Measurements from ENCODE around the gene DENND6B.

DENND6B gene

GRCh38 chr22:50269970-50270665 lies 56.7 kb downstream of the DENND6B start, which contains the start of gene MAPK11:
Gene MAPK11 (minus strand): TSS chr22:50270380. CDS start chr22:50270292, 88 bp downstream.
- H3K36me3 ChIP-seq (ENCODE audit: insufficient read depth, low read length) = no peaks in the 10 kb centered on the region
- H3F3A ChIP-seq (ENCODE audit: insufficient read depth, low read length) = no peaks in the 10 kb centered on the region
- H3K9ac ChIP-seq (ENCODE audit: low read length) = peak within 1 kb of the TSS; percentile 61
- peak within 1 kb of the TSS; percentile 84 for H3K4me2 ChIP-seq (ENCODE audit: low read length)
- peaks cover 34% of the 10 kb centered on the region for H3K4me1 ChIP-seq (ENCODE audit: insufficient read depth, low read length, severe bottlenecking)
- H3K27ac ChIP-seq (ENCODE audit: low read depth, low read length, poor library complexity, severe bottlenecking) = peak within 1 kb of the TSS; percentile 57
- no peak for TF ChIP-seq CTCF (IDR thresholded peaks at IDR 0.05; ENCODE audit: low read length)
- no peak for TF ChIP-seq EZH2 (IDR thresholded peaks at IDR 0.05; ENCODE audit: borderline replicate concordance, low read length)
- no peaks in the 10 kb centered on the region for H3K79me2 ChIP-seq (ENCODE audit: insufficient read depth, low read length)
- H3K9me2 ChIP-seq (ENCODE audit: low read depth, low read length) = no peaks in the 10 kb centered on the region
- H2AFZ ChIP-seq (ENCODE audit: low read length) = no peak within 1 kb of the TSS
- peak within 1 kb of the TSS; percentile 63 for H3K4me3 ChIP-seq (ENCODE audit: low read depth, low read length, poor library complexity, severe bottlenecking)
- H4K20me1 ChIP-seq (ENCODE audit: insufficient read depth, low read length) = no peaks in the 10 kb centered on the region
- no peaks in the 10 kb centered on the region; the same call in 1 of the 2 replicates for H3K27me3 ChIP-seq (ENCODE audit: insufficient read depth, low read length)
- H3K9me3 ChIP-seq (ENCODE audit: low read length) = no peaks in the 10 kb centered on the region

GRCh38 chr22:50269573-50269969 lies 57.2 kb downstream of the DENND6B start:
- TF ChIP-seq CTCF (IDR thresholded peaks at IDR 0.05; ENCODE audit: low read length) (no peak), EZH2 (IDR thresholded peaks at IDR 0.05; ENCODE audit: borderline replicate concordance, low read length) (no peak)
- no peaks in the 10 kb centered on the region for H4K20me1 ChIP-seq (ENCODE audit: insufficient read depth, low read length)
- no peaks in the 10 kb centered on the region for H3K79me2 ChIP-seq (ENCODE audit: insufficient read depth, low read length)
- H3K36me3 ChIP-seq (ENCODE audit: insufficient read depth, low read length) = no peaks in the 10 kb centered on the region
- no peak overlapping the region for H2AFZ ChIP-seq (ENCODE audit: low read length)
- peaks cover 34% of the 10 kb centered on the region for H3K4me1 ChIP-seq (ENCODE audit: insufficient read depth, low read length, severe bottlenecking)
- peak overlapping the region; percentile 57 for H3K27ac ChIP-seq (ENCODE audit: low read depth, low read length, poor library complexity, severe bottlenecking)
- H3F3A ChIP-seq (ENCODE audit: insufficient read depth, low read length) = no peaks in the 10 kb centered on the region
- H3K9ac ChIP-seq (ENCODE audit: low read length) = peak overlapping the region; percentile 57
- peak overlapping the region; percentile 63 for H3K4me3 ChIP-seq (ENCODE audit: low read depth, low read length, poor library complexity, severe bottlenecking)
- no peaks in the 10 kb centered on the region for H3K9me2 ChIP-seq (ENCODE audit: low read depth, low read length)
- no peaks in the 10 kb centered on the region for H3K9me3 ChIP-seq (ENCODE audit: low read length)
- peak overlapping the region; percentile 63 for H3K4me2 ChIP-seq (ENCODE audit: low read length)
- H3K27me3 ChIP-seq (ENCODE audit: insufficient read depth, low read length) = no peaks in the 10 kb centered on the region; the same call in 1 of the 2 replicates

GRCh38 chr22:50268655-50269113 lies 58.1 kb downstream of the DENND6B start:
- H3K27me3 ChIP-seq (ENCODE audit: insufficient read depth, low read length) = no peaks in the 10 kb centered on the region; the same call in 1 of the 2 replicates
- H3K4me1 ChIP-seq (ENCODE audit: insufficient read depth, low read length, severe bottlenecking) = peaks cover 34% of the 10 kb centered on the region
- no peak overlapping the region for H2AFZ ChIP-seq (ENCODE audit: low read length)
- no peaks in the 10 kb centered on the region for H3K9me3 ChIP-seq (ENCODE audit: low read length)
- peak overlapping the region; percentile 63; the same call in 1 of the 2 replicates for H3K4me2 ChIP-seq (ENCODE audit: low read length)
- TF ChIP-seq EZH2 (IDR thresholded peaks at IDR 0.05; ENCODE audit: borderline replicate concordance, low read length) = no peak
- no peak for TF ChIP-seq CTCF (IDR thresholded peaks at IDR 0.05; ENCODE audit: low read length)
- H3K9me2 ChIP-seq (ENCODE audit: low read depth, low read length) = no peaks in the 10 kb centered on the region
- no peaks in the 10 kb centered on the region for H3K36me3 ChIP-seq (ENCODE audit: insufficient read depth, low read length)
- no peaks in the 10 kb centered on the region for H4K20me1 ChIP-seq (ENCODE audit: insufficient read depth, low read length)
- H3K9ac ChIP-seq (ENCODE audit: low read length) = no peak overlapping the region
- H3F3A ChIP-seq (ENCODE audit: insufficient read depth, low read length) = no peaks in the 10 kb centered on the region
- no peaks in the 10 kb centered on the region for H3K79me2 ChIP-seq (ENCODE audit: insufficient read depth, low read length)
- H3K4me3 ChIP-seq (ENCODE audit: low read depth, low read length, poor library complexity, severe bottlenecking) = peak overlapping the region; percentile 63
- H3K27ac ChIP-seq (ENCODE audit: low read depth, low read length, poor library complexity, severe bottlenecking) = peak overlapping the region; percentile 57
